ENCODE measurements around the gene DENND5A. TPM values are rescaled to one million over a fixed set of nuclear protein-coding genes. Genes with fewer than 3 reads are reported as not detected.

DENND5A gene
- total and polyA plus RNA-seq, 4 donors = 7.9 to 45.8 (median 18.2) TPM

DNA sequence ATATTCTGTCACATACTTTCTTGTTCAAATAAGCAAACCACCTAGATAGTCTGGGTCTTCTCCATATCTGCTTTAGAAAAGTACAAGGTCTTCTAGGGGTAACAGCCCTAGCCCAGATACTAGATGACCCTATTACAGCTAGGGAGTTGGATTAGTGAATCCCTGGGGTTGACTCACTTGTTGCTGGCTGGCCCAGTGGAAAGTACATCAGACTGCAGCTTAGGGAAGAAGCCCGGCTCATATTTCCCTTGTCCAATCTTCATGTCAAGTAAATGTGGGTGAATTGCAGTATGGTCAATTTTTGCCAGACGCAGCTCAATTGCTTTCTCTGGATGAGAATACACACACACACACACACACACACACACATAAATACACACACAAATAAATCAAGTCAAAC, 94.7 kb downstream of the DENND5A start:
- TF ChIP-seq, protein P1, sequence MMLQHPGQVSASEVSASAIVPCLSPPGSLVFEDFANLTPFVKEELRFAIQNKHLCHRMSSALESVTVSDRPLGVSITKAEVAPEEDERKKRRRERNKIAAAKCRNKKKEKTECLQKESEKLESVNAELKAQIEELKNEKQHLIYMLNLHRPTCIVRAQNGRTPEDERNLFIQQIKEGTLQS (IDR thresholded peaks at IDR 0.05) = no peak
- TF ChIP-seq HNF4A (conservative IDR thresholded peaks at IDR 0.05) = no peak
- TF ChIP-seq JUND (IDR thresholded peaks at IDR 0.05) = no peak
- TF ChIP-seq, protein P2, sequence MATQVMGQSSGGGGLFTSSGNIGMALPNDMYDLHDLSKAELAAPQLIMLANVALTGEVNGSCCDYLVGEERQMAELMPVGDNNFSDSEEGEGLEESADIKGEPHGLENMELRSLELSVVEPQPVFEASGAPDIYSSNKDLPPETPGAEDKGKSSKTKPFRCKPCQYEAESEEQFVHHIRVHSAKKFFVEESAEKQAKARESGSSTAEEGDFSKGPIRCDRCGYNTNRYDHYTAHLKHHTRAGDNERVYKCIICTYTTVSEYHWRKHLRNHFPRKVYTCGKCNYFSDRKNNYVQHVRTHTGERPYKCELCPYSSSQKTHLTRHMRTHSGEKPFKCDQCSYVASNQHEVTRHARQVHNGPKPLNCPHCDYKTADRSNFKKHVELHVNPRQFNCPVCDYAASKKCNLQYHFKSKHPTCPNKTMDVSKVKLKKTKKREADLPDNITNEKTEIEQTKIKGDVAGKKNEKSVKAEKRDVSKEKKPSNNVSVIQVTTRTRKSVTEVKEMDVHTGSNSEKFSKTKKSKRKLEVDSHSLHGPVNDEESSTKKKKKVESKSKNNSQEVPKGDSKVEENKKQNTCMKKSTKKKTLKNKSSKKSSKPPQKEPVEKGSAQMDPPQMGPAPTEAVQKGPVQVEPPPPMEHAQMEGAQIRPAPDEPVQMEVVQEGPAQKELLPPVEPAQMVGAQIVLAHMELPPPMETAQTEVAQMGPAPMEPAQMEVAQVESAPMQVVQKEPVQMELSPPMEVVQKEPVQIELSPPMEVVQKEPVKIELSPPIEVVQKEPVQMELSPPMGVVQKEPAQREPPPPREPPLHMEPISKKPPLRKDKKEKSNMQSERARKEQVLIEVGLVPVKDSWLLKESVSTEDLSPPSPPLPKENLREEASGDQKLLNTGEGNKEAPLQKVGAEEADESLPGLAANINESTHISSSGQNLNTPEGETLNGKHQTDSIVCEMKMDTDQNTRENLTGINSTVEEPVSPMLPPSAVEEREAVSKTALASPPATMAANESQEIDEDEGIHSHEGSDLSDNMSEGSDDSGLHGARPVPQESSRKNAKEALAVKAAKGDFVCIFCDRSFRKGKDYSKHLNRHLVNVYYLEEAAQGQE (IDR thresholded peaks at IDR 0.05) = no peak
- no peak for TF ChIP-seq GABPA (IDR thresholded peaks at IDR 0.05 in 1 of 2, conservative IDR thresholded peaks at IDR 0.05 in 1 of 2)
- TF ChIP-seq SP1 (IDR thresholded peaks at IDR 0.05) = no peak
- TF ChIP-seq, protein P3, sequence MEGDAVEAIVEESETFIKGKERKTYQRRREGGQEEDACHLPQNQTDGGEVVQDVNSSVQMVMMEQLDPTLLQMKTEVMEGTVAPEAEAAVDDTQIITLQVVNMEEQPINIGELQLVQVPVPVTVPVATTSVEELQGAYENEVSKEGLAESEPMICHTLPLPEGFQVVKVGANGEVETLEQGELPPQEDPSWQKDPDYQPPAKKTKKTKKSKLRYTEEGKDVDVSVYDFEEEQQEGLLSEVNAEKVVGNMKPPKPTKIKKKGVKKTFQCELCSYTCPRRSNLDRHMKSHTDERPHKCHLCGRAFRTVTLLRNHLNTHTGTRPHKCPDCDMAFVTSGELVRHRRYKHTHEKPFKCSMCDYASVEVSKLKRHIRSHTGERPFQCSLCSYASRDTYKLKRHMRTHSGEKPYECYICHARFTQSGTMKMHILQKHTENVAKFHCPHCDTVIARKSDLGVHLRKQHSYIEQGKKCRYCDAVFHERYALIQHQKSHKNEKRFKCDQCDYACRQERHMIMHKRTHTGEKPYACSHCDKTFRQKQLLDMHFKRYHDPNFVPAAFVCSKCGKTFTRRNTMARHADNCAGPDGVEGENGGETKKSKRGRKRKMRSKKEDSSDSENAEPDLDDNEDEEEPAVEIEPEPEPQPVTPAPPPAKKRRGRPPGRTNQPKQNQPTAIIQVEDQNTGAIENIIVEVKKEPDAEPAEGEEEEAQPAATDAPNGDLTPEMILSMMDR (IDR thresholded peaks at IDR 0.05; ENCODE audit: low read depth, low read length, missing input control) = no peak
- no peak for TF ChIP-seq FOXA1 (IDR thresholded peaks at IDR 0.05)
- TF ChIP-seq FOXA2 (IDR thresholded peaks at IDR 0.05) = no peak
- no peak for TF ChIP-seq HNF4G (IDR thresholded peaks at IDR 0.05)
- no peak for TF ChIP-seq RAD21 (IDR thresholded peaks at IDR 0.05)
- no peak for TF ChIP-seq NR2F2 (IDR thresholded peaks at IDR 0.05)
- TF ChIP-seq, protein P4, sequence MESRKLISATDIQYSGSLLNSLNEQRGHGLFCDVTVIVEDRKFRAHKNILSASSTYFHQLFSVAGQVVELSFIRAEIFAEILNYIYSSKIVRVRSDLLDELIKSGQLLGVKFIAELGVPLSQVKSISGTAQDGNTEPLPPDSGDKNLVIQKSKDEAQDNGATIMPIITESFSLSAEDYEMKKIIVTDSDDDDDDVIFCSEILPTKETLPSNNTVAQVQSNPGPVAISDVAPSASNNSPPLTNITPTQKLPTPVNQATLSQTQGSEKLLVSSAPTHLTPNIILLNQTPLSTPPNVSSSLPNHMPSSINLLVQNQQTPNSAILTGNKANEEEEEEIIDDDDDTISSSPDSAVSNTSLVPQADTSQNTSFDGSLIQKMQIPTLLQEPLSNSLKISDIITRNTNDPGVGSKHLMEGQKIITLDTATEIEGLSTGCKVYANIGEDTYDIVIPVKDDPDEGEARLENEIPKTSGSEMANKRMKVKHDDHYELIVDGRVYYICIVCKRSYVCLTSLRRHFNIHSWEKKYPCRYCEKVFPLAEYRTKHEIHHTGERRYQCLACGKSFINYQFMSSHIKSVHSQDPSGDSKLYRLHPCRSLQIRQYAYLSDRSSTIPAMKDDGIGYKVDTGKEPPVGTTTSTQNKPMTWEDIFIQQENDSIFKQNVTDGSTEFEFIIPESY (IDR thresholded peaks at IDR 0.05) = no peak
- DNase-seq (ENCODE audit: low spot score) = no peak
- Histone ChIP-seq H3K27me3 (ENCODE audit: control insufficient read depth in 4 of 4, insufficient read depth in 4 of 4, low read length in 3 of 4) (no peaks in the 10 kb centered on the region), H3K27ac (ENCODE audit: low read depth in 1 of 2, low read length in 2 of 2) (no peak overlapping the region), H3K36me3 (ENCODE audit: control insufficient read depth in 4 of 4, insufficient read depth in 3 of 4, low read depth in 1 of 4, low read length in 3 of 4) (peaks cover 3 to 20% (median 8%) of the 10 kb centered on the region in 4 donors), H3K9me3 (ENCODE audit: control insufficient read depth in 4 of 4, low read length in 3 of 4) (no peaks in the 10 kb centered on the region), H3K9ac (ENCODE audit: low read depth in 1 of 2, low read length in 2 of 2) (no peak overlapping the region), H3K4me3 (ENCODE audit: low read depth in 1 of 3, low read length in 3 of 3) (no peak overlapping the region), H3K4me1 (ENCODE audit: control insufficient read depth in 4 of 4, insufficient read depth in 4 of 4, low read length in 3 of 4) (no peaks in the 10 kb centered on the region)
- WGBS = 94% methylated on average over 2 of the region's 2 CpGs

DNA sequence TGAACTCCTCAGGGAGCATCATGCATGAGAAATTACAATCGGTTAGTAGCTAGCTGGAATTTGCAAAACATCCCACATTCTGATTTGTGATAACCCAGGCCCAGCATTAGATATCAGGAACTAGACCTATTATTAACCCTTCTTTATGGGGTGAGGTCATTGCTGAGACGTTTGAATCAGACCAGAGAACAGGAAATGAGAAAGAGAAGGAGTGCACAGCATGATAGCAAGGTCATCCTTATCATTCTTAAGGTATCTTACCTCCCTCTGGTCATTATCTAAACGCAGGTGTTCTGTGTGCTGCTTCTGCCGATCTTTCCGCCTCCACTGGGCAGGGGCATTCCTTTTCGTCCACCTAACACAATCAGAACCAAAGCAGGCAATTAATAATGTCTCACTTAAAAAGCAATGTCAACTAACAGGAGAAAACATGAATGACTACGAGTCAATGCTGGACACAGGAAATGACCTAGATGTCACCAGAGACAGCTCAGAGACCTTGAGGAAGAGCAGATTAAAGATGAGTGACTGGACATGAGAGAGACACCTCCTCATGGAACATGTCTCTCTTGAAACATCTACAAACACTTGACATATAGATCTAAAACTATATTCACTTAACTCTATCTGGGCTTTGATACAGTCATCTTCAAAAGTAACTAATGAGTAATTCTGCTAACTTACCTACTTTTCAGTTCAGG, 95.4 kb downstream of the DENND5A start:
- H3K4me3 ChIP-seq (ENCODE audit: low read depth in 1 of 3, low read length in 3 of 3) = no peak overlapping the region
- peaks cover 3 to 21% (median 7%) of the 10 kb centered on the region in 4 donors for H3K36me3 ChIP-seq (ENCODE audit: control insufficient read depth in 4 of 4, insufficient read depth in 3 of 4, low read depth in 1 of 4, low read length in 3 of 4)
- no peak for TF ChIP-seq EGR1 (IDR thresholded peaks at IDR 0.05; ENCODE audit: low read depth in 2 of 2)
- TF ChIP-seq GABPA (IDR thresholded peaks at IDR 0.05 in 1 of 2, conservative IDR thresholded peaks at IDR 0.05 in 1 of 2) = no peak
- TF ChIP-seq RAD21 (IDR thresholded peaks at IDR 0.05) = no peak
- TF ChIP-seq, protein P5, sequence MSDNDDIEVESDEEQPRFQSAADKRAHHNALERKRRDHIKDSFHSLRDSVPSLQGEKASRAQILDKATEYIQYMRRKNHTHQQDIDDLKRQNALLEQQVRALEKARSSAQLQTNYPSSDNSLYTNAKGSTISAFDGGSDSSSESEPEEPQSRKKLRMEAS (IDR thresholded peaks at IDR 0.05) = no peak
- TF ChIP-seq SP1 (IDR thresholded peaks at IDR 0.05) = no peak
- TF ChIP-seq TAF1 (conservative IDR thresholded peaks at IDR 0.05) = no peak
- TF ChIP-seq, protein P2 (IDR thresholded peaks at IDR 0.05) = no peak
- no peak for TF ChIP-seq FOXA2 (IDR thresholded peaks at IDR 0.05)
- TF ChIP-seq JUND (IDR thresholded peaks at IDR 0.05) = no peak
- no peak for TF ChIP-seq YY1 (IDR thresholded peaks at IDR 0.05)
- TF ChIP-seq, protein P4 (IDR thresholded peaks at IDR 0.05) = no peak
- H3K9ac ChIP-seq (ENCODE audit: low read depth in 1 of 2, low read length in 2 of 2) = no peak overlapping the region
- no peak overlapping the region for H3K27ac ChIP-seq (ENCODE audit: low read depth in 1 of 2, low read length in 2 of 2)
- no peak for DNase-seq (ENCODE audit: low spot score)
- no peaks in the 10 kb centered on the region for H3K27me3 ChIP-seq (ENCODE audit: control insufficient read depth in 4 of 4, insufficient read depth in 4 of 4, low read length in 3 of 4)
- no peaks in the 10 kb centered on the region for H3K9me3 ChIP-seq (ENCODE audit: control insufficient read depth in 4 of 4, low read length in 3 of 4)
- WGBS = 78% methylated on average over 7 of the region's 7 CpGs
- no peaks in the 10 kb centered on the region for H3K4me1 ChIP-seq (ENCODE audit: control insufficient read depth in 4 of 4, insufficient read depth in 4 of 4, low read length in 3 of 4)

Data from liver (tissue), 9 donors.